ENCODE results near the gene OTULIN.

DNA sequence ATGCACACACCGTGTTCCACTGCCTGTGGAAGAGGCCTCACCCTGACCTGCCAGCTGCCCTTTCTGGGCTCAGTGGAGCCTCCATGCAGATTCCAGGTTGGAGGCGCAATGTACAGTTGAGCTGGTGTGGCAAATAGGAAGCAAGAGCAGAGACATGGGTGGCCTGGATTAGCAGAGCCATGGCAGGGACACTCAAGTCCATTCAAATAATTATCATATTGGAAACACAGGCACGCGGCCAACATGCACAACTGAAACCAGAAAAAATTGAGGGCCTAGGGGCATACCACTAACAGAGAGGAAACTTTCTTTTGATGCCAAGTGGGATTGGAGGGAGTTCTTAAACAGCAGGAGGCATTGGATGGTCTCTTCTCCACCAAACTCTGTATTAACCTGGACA is 47.1 kb upstream of the OTULIN start:
- TF ChIP-seq BACH2 (CRISPR knock-in tag; IDR thresholded peaks at IDR 0.05; ENCODE audit: borderline replicate concordance) (no peak), ISL1 (CRISPR knock-in tag; IDR thresholded peaks at IDR 0.05) (no peak), ZFP3 (CRISPR knock-in tag; IDR thresholded peaks at IDR 0.05) (no peak)

Measured in SK-N-SH treated with all-trans-retinoic acid at 6 μM for 48 hours (cell line).